HepG2 (cell line): Measurements from ENCODE around the gene TSEN54. TPM values are rescaled to one million over a fixed set of nuclear protein-coding genes. Genes with fewer than 3 reads are reported as not detected.

Experiments used
- ASH2L ChIP-seq: fragments of 300-600, 200-600 bp; sonication (generic); IDR thresholded peaks from 2 replicates; pipeline ENCODE4 v1.7.0; 2017; ENCODE audit warnings: low read depth, mild to moderate bottlenecking, moderate library complexity, mixed read lengths, low read length; ENCODE audit not compliant: insufficient read length
- CENPT ChIP-seq: sonication (generic); formaldehyde crosslinking; IDR thresholded peaks from 2 replicates; pipeline ENCODE4 v1.8.0; 2022; ENCODE audit warnings: low read depth, mild to moderate bottlenecking, moderate library complexity, missing genetic modification reagents
- CERS6 ChIP-seq: sonication (generic); formaldehyde crosslinking; IDR thresholded peaks from 2 replicates; pipeline ENCODE4 v1.5.0; 2020; ENCODE audit warnings: missing genetic modification reagents
- FOSL2 ChIP-seq: sonication (generic); formaldehyde crosslinking; IDR thresholded peaks from 2 replicates; pipeline ENCODE4 v1.4.0; 2020; ENCODE audit warnings: missing genetic modification reagents
- GABPB1 ChIP-seq: IDR thresholded peaks from 2 replicates; pipeline ENCODE4 v1.6.1; 2016; ENCODE audit warnings: mild to moderate bottlenecking, missing genetic modification reagents, moderate library complexity, missing compliant biosample characterization
- GATAD2A ChIP-seq: IDR thresholded peaks from 2 replicates; pipeline ENCODE4 v1.6.1; 2016
- MIER2 ChIP-seq: IDR thresholded peaks from 2 replicates; pipeline ENCODE4 v1.6.1; 2016; ENCODE audit warnings: missing biosample characterization, missing genetic modification reagents
- NFE2L1 ChIP-seq: sonication (generic); formaldehyde crosslinking; IDR thresholded peaks from 2 replicates; pipeline ENCODE4 v1.4.0; 2020; ENCODE audit warnings: missing genetic modification reagents, mild to moderate bottlenecking, borderline replicate concordance
- NFIC ChIP-seq: IDR thresholded peaks from 2 replicates; pipeline ENCODE4 v1.6.1; 2012; ENCODE audit warnings: mild to moderate bottlenecking, low read length, inconsistent platforms
- NR2F6 ChIP-seq, 2 experiments: IDR thresholded peaks; 2 replicates each; pipeline ENCODE4 v1.6.1; 2016; ENCODE audit warnings: antibody characterized with exemption in 1 of 2, mild to moderate bottlenecking in 1 of 2
- NRL ChIP-seq: sonication (generic); formaldehyde crosslinking; IDR thresholded peaks from 2 replicates; pipeline ENCODE4 v1.5.0; 2020; ENCODE audit warnings: missing genetic modification reagents, mild to moderate bottlenecking, moderate library complexity, borderline replicate concordance
- PATZ1 ChIP-seq: sonication (generic); formaldehyde crosslinking; IDR thresholded peaks from 2 replicates; pipeline ENCODE4 v1.4.0; 2020; ENCODE audit warnings: missing genetic modification reagents
- RBAK ChIP-seq: sonication (generic); formaldehyde crosslinking; IDR thresholded peaks from 2 replicates; pipeline ENCODE4 v1.5.1; 2020; ENCODE audit warnings: mild to moderate bottlenecking, missing genetic modification reagents
- SMAD3 ChIP-seq: sonication (generic); formaldehyde crosslinking; IDR thresholded peaks from 2 replicates; pipeline ENCODE4 v1.4.0; 2020; ENCODE audit warnings: missing genetic modification reagents
- SMYD3 ChIP-seq: sonication (generic); formaldehyde crosslinking; IDR thresholded peaks from 2 replicates; pipeline ENCODE4 v1.8.1; 2023; ENCODE audit warnings: mild to moderate bottlenecking, missing genetic modification reagents
- SRY ChIP-seq: sonication (generic); formaldehyde crosslinking; IDR thresholded peaks from 2 replicates; pipeline ENCODE4 v1.8.0; 2022; ENCODE audit warnings: mild to moderate bottlenecking, missing genetic modification reagents
- YY1 ChIP-seq: IDR thresholded peaks from 2 replicates; pipeline ENCODE4 v1.6.1; 2011; ENCODE audit warnings: low read length, low read depth, moderate library complexity, mild to moderate bottlenecking; ENCODE audit not compliant: insufficient read depth, insufficient replicate concordance
- ZFYVE20 ChIP-seq: sonication (generic); formaldehyde crosslinking; IDR thresholded peaks from 2 replicates; pipeline ENCODE4 v1.8.0; 2023; ENCODE audit warnings: low read depth, mild to moderate bottlenecking, moderate library complexity, missing genetic modification reagents, borderline replicate concordance
- ZNF12 ChIP-seq: sonication (generic); formaldehyde crosslinking; IDR thresholded peaks from 2 replicates; pipeline ENCODE4 v1.5.0; 2020; ENCODE audit warnings: missing genetic modification reagents
- ZNF121 ChIP-seq: sonication (generic); formaldehyde crosslinking; IDR thresholded peaks from 2 replicates; pipeline ENCODE4 v1.5.0; 2020; ENCODE audit warnings: mild to moderate bottlenecking, missing genetic modification reagents
- ZNF205 ChIP-seq: IDR thresholded peaks from 2 replicates; pipeline ENCODE4 v1.6.1; 2018; ENCODE audit warnings: missing biosample characterization, missing genetic modification reagents
- ZNF331 ChIP-seq: sonication (generic); formaldehyde crosslinking; IDR thresholded peaks from 2 replicates; pipeline ENCODE4 v1.4.0; 2020; ENCODE audit warnings: missing genetic modification reagents
- ZNF362 ChIP-seq: sonication (generic); formaldehyde crosslinking; IDR thresholded peaks from 2 replicates; pipeline ENCODE4 v1.4.0; 2020; ENCODE audit warnings: missing genetic modification reagents, mild to moderate bottlenecking, borderline replicate concordance
- ZSCAN22 ChIP-seq: sonication (generic); formaldehyde crosslinking; IDR thresholded peaks from 2 replicates; pipeline ENCODE4 v1.4.0; 2020; ENCODE audit warnings: mild to moderate bottlenecking, missing genetic modification reagents
- polyA plus RNA-seq, 8 experiments: library from polyadenylated mRNA; depleted of rRNA in 3 of 8; stranded (reverse) in 7 of 8; unstranded in 1 of 8; fragments of >200 nt; fragmentation: Illumina TruSeq in 4 of 8; extraction: Trizol in 4 of 8; gene quantifications; 2 replicates each; pipeline versions ENCODE4 v1.2.1 to v1.2.3, GENCODE V29; 2011 to 2016; ENCODE audit warnings: low read depth in 4 of 8, missing spikeins in 1 of 8, mixed read lengths in 1 of 8; ENCODE audit not compliant: insufficient read depth in 1 of 8
- total RNA-seq, 5 experiments: library from RNA; depleted of rRNA; stranded (reverse); fragments of >200 nt; fragmentation: Illumina TruSeq; extraction: Trizol; gene quantifications; 2 replicates each; pipeline ENCODE4 v1.2.3, GENCODE V29; 2016; ENCODE audit warnings: low read depth in 1 of 5
- TF ChIP-seq, protein P1 (sequence below): sonication (generic); formaldehyde crosslinking; IDR thresholded peaks from 2 replicates; pipeline ENCODE4 v1.4.0; 2020; ENCODE audit warnings: missing genetic modification reagents

The TSEN54 gene
- total and polyA plus RNA-seq, 2 of the 13 experiments (the other 11 are each of a cell fraction or from before 2014, with no cell fraction given), result 62.9 to 63.3 TPM

DNA sequence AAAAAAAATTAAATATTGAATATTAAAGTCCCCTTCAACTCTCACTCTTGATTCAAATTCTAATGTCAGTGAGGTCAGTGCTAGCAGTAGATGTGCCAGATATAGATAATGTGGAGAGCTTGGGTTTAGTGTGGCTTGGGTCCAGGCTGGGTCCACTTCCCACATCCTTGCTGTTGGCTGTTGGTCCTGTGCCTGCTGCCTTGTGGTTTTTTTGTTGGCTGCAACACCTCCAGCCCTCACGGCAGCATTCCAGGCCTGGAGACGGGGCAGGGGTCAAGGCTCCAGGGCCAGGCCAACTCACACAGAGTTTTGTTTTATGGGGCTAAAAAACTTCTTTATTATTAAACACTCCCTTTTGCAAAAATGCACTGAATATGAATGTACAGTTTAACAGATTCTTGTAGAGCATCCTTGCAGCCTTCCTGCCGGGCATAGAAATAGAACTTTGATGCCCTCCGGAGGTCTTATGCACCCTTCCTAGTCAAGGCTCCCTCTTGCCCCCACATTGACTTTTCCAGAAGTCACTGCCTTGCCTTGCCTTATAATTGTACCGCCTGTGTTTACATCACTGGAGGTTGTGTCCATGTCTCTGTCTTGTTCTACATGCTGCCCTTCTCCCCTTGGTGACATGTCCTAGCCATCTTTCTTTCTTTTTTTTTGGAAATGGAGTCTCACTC, 45.7 kb downstream of the TSEN54 start (continued):
- TF ChIP-seq ZNF362, result peak; percentile 30; the same call in 1 of the 2 replicates
- no peak for TF ChIP-seq FOSL2 (CRISPR knock-in tag)
- TF ChIP-seq NRL, result no peak
- TF ChIP-seq GABPB1 (CRISPR knock-in tag), result no peak
- TF ChIP-seq YY1, result no peak
- TF ChIP-seq ZNF121 (CRISPR knock-in tag), result peak; percentile 95
- TF ChIP-seq CERS6, result no peak
- TF ChIP-seq ZSCAN22 (CRISPR knock-in tag), result no peak
- peak; percentile 46; the same call in 1 of the 2 replicates for TF ChIP-seq NR2F6 (IDR thresholded peaks at IDR 0.05)
- TF ChIP-seq NR2F6 (CRISPR knock-in tag; IDR thresholded peaks at IDR 0.05), result peak; percentile 78
- TF ChIP-seq, protein P1, sequence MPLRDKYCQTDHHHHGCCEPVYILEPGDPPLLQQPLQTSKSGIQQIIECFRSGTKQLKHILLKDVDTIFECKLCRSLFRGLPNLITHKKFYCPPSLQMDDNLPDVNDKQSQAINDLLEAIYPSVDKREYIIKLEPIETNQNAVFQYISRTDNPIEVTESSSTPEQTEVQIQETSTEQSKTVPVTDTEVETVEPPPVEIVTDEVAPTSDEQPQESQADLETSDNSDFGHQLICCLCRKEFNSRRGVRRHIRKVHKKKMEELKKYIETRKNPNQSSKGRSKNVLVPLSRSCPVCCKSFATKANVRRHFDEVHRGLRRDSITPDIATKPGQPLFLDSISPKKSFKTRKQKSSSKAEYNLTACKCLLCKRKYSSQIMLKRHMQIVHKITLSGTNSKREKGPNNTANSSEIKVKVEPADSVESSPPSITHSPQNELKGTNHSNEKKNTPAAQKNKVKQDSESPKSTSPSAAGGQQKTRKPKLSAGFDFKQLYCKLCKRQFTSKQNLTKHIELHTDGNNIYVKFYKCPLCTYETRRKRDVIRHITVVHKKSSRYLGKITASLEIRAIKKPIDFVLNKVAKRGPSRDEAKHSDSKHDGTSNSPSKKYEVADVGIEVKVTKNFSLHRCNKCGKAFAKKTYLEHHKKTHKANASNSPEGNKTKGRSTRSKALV (CRISPR knock-in tag), result no peak
- no peak for TF ChIP-seq RBAK (CRISPR knock-in tag)
- no peak for TF ChIP-seq MIER2 (CRISPR knock-in tag)
- TF ChIP-seq ASH2L, result no peak
- no peak for TF ChIP-seq SRY (CRISPR knock-in tag)
- TF ChIP-seq ZFYVE20 (CRISPR knock-in tag), result no peak
- no peak for TF ChIP-seq GATAD2A (CRISPR knock-in tag)
- TF ChIP-seq ZNF205 (CRISPR knock-in tag), result 0 out of 2 replicates have a peak, but pooled peaks have one; percentile 49
- no peak for TF ChIP-seq ZNF12 (CRISPR knock-in tag)
- TF ChIP-seq SMAD3 (CRISPR knock-in tag), result no peak
- peak; percentile 21; the same call in 1 of the 2 replicates for TF ChIP-seq ZNF331 (CRISPR knock-in tag)
- TF ChIP-seq PATZ1 (CRISPR knock-in tag), result peak; percentile 8; the same call in 1 of the 2 replicates
- no peak for TF ChIP-seq SMYD3 (CRISPR knock-in tag)
- TF ChIP-seq CENPT (CRISPR knock-in tag), result no peak
- no peak for TF ChIP-seq NFIC
- TF ChIP-seq NFE2L1 (CRISPR knock-in tag), result no peak
